ENCODE data around the gene INPP5J. TPM values are rescaled to one million over a fixed set of nuclear protein-coding genes. Genes with fewer than 3 reads are reported as not detected.

INPP5J gene
- total and polyA plus RNA-seq, 9 of the 15 experiments (the other 6 are each of a cell fraction or from before 2014, with no cell fraction given): 0.10 to 6.3 (median 4.8) TPM

DNA sequence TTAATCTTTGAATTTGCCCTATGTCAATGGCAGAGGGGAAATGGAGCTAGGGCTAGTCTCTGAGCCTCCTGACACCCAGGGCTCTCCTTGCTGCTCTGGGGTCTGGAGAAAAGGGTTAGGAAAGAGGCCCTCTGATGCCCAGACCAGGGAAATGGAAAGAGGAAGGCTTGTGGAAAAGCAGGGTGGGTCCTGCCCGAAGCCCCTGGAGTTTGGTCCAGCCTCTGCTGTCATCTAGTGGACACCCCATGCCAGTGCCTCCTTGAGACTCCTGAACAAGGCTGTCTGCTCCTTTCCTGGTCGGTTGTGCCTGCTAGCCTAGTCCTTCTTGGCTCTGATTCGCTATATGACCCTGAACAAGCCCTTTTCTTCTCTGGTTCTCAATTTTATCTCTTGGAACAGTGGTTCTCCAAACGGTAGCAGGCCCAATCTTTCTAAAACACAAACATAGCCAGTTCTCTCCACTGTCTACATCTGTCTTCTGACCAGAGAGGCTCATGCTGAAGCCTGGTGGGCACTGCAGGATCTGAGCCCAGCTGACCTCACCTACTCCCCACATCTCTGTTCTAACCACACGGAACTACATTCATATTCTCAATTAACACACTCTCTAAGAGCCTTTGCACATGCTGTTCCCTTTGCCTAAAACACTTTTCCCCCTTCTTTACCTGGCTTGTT, 26.3 kb downstream of the INPP5J start (continued):
- TF ChIP-seq CC2D1A (IDR thresholded peaks at IDR 0.05) (peak; percentile 79), ZNF639 (CRISPR knock-in tag; conservative IDR thresholded peaks at IDR 0.05 in 1 of 2, IDR thresholded peaks at IDR 0.05 in 1 of 2) (no peak), ZC3H11A (IDR thresholded peaks at IDR 0.05; ENCODE audit: low read depth, low read length) (no peak), MYNN (IDR thresholded peaks at IDR 0.05) (no peak), MYNN (CRISPR knock-in tag; IDR thresholded peaks at IDR 0.05) (no peak), TBL1XR1 (IDR thresholded peaks at IDR 0.05; ENCODE audit: low read length in 2 of 2) (no peak), ZFP1 (CRISPR knock-in tag; IDR thresholded peaks at IDR 0.05) (no peak), KDM4B (IDR thresholded peaks at IDR 0.05; ENCODE audit: borderline replicate concordance in 2 of 2, low read depth in 1 of 2) (no peak), VEZF1 (CRISPR knock-in tag; IDR thresholded peaks at IDR 0.05) (no peak), ZNF217 (CRISPR knock-in tag; IDR thresholded peaks at IDR 0.05) (no peak), JUNB (CRISPR knock-in tag; conservative IDR thresholded peaks at IDR 0.05) (no peak), ZNF24 (IDR thresholded peaks at IDR 0.05) (no peak), HSF4 (CRISPR knock-in tag; IDR thresholded peaks at IDR 0.05; ENCODE audit: borderline replicate concordance) (no peak), GABPB2 (CRISPR knock-in tag; conservative IDR thresholded peaks at IDR 0.05) (no peak), RFX1 (IDR thresholded peaks at IDR 0.05) (no peak), ZC3H8 (IDR thresholded peaks at IDR 0.05) (no peak), MXD1 (CRISPR knock-in tag; IDR thresholded peaks at IDR 0.05; ENCODE audit: borderline replicate concordance, poor library complexity, severe bottlenecking) (no peak)
- TF ChIP-seq, protein P1, sequence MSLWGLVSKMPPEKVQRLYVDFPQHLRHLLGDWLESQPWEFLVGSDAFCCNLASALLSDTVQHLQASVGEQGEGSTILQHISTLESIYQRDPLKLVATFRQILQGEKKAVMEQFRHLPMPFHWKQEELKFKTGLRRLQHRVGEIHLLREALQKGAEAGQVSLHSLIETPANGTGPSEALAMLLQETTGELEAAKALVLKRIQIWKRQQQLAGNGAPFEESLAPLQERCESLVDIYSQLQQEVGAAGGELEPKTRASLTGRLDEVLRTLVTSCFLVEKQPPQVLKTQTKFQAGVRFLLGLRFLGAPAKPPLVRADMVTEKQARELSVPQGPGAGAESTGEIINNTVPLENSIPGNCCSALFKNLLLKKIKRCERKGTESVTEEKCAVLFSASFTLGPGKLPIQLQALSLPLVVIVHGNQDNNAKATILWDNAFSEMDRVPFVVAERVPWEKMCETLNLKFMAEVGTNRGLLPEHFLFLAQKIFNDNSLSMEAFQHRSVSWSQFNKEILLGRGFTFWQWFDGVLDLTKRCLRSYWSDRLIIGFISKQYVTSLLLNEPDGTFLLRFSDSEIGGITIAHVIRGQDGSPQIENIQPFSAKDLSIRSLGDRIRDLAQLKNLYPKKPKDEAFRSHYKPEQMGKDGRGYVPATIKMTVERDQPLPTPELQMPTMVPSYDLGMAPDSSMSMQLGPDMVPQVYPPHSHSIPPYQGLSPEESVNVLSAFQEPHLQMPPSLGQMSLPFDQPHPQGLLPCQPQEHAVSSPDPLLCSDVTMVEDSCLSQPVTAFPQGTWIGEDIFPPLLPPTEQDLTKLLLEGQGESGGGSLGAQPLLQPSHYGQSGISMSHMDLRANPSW (CRISPR knock-in tag; IDR thresholded peaks at IDR 0.05): no peak
- TF ChIP-seq, protein P2, sequence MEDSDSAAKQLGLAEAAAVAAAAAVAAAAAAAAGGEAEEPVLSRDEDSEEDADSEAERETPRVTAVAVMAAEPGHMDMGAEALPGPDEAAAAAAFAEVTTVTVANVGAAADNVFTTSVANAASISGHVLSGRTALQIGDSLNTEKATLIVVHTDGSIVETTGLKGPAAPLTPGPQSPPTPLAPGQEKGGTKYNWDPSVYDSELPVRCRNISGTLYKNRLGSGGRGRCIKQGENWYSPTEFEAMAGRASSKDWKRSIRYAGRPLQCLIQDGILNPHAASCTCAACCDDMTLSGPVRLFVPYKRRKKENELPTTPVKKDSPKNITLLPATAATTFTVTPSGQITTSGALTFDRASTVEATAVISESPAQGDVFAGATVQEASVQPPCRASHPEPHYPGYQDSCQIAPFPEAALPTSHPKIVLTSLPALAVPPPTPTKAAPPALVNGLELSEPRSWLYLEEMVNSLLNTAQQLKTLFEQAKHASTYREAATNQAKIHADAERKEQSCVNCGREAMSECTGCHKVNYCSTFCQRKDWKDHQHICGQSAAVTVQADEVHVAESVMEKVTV (CRISPR knock-in tag; IDR thresholded peaks at IDR 0.05): peak; percentile 80
